Cardiac muscle cell (in vitro differentiated cells and primary cell): ENCODE measurements around the gene FRS3. TPM values are rescaled to one million over a fixed set of nuclear protein-coding genes. Genes with fewer than 3 reads are reported as not detected.
A peak's percentile ranks its signal among the peaks of the same experiment; 100 is the strongest.
"Not testable (repeated sequence)": the region's sequence is repeated elsewhere in the genome, so short reads cannot be mapped to it uniquely, and the experiment has no call there.

Experiments used
- DNase-seq, 2 donors: peaks; one replicate each; pipeline versions ENCODE4 v3.0.0 to v3.0.0-alpha.2; 2010 to 2017; ENCODE audit warnings: low read depth in 1 of 2, low spot score in 1 of 2
- H3K27ac ChIP-seq: fragments of 200-600 bp; sonication (generic); 2 replicates; pipeline ENCODE4 v1.5.1; 2016
- H3K27me3 ChIP-seq: fragments of 200-600 bp; sonication (generic); 2 replicates; pipeline ENCODE4 v1.6.0; 2016; ENCODE audit warnings: control low read depth
- H3K36me3 ChIP-seq: fragments of 200-600 bp; sonication (generic); 2 replicates; pipeline ENCODE4 v1.5.1; 2016; ENCODE audit warnings: control low read depth
- H3K4me1 ChIP-seq: fragments of 200-600 bp; sonication (generic); 2 replicates; pipeline ENCODE4 v1.8.1; 2017; ENCODE audit warnings: low read depth, mild to moderate bottlenecking, mixed run types
- H3K4me3 ChIP-seq: fragments of 200-600 bp; sonication (generic); 2 replicates; pipeline ENCODE4 v1.5.1; 2016; ENCODE audit warnings: mild to moderate bottlenecking
- H3K9me3 ChIP-seq: fragments of 200-600 bp; sonication (generic); 2 replicates; pipeline ENCODE4 v1.5.1; 2017; ENCODE audit warnings: low read depth, mild to moderate bottlenecking, control low read depth
- CTCF ChIP-seq: IDR thresholded peaks from 2 replicates; pipeline ENCODE4 v1.5.1; 2012; ENCODE audit warnings: low read depth, mild to moderate bottlenecking, low read length
- polyA plus RNA-seq: library from polyadenylated mRNA; unstranded; fragments of >200 nt; fragmentation: Nextera tagmentation; extraction: Ambion mirVana; gene quantifications from 2 replicates; pipeline ENCODE4 v1.2.1, GENCODE V29; 2016
- total RNA-seq: library from RNA; depleted of rRNA; stranded (reverse); fragments of >200 nt; gene quantifications from 2 replicates; pipeline ENCODE4 v1.2.3, GENCODE V29; 2016

The FRS3 gene
- total and polyA plus RNA-seq, 2 experiments from 2014 or later, result 24.7 to 25.3 TPM

- Histone ChIP-seq H3K36me3 (peaks cover 28% of the 10 kb centered on the region), H3K27ac (no peak overlapping the region), H3K4me1 (peaks cover 23% of the 10 kb centered on the region), H3K9me3 (no peaks in the 10 kb centered on the region), H3K4me3 (no peak overlapping the region), H3K27me3 (no peaks in the 10 kb centered on the region)
- no peak for TF ChIP-seq CTCF
- no peak for DNase-seq
Observed at GRCh38 chr6:41770381-41771057, 9.2 kb downstream of the FRS3 start.

- H3K27ac ChIP-seq, result peak overlapping the region; percentile 10
Observed at GRCh38 chr6:41769376-41769775, 10.3 kb downstream of the FRS3 start.

DNA sequence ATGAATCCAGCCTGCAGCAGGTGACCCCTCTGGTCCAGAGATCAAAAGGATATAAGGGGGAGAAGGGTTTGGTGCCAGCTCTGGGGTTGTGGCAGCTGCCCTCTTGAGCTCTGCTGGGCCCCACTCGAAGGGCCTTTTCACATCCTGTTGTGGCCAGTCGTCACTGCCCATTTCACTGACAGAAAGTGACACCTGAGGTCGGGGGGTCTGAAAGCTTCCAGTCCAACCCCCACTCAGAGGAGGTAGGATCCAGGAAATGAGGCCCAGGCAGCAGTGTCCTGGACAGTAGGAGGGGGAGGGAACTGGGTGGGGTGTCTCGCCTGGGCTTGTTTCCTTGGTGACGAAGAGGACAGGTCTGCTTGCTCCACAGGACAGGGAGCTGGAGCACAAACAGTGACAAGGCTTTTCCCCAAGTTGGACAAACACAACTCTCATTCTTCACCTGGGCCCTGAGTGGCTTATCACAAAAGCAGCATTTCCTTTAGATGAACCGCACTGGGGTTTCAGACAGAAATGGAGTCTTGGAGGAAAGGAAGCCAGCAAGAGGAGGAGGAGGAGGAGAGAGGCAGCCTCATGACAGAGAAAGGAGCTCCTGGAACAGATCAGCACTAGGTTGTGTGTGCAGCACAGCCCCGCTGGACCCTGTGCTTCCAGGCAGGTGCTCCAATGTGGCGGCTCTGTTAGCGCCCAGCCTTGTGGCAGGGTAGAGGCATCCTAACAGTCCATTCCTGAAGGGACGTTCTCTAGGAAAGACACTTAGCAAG lies 11.0 kb downstream of the FRS3 start:
- TF ChIP-seq CTCF, result no peak
- no peaks in the 10 kb centered on the region for H3K27me3 ChIP-seq
- peaks cover 15% of the 10 kb centered on the region for H3K36me3 ChIP-seq
- peaks cover 23% of the 10 kb centered on the region for H3K4me1 ChIP-seq
- no peak overlapping the region for H3K4me3 ChIP-seq
- H3K9me3 ChIP-seq, result no peaks in the 10 kb centered on the region
- DNase-seq, result no peak
- H3K27ac ChIP-seq, result peak overlapping the region; percentile 10

More at GRCh38 chr6:41769376-41769775, 10.3 kb downstream of the FRS3 start:
- no peak for DNase-seq
- TF ChIP-seq CTCF, result no peak
- Histone ChIP-seq H3K4me1 (peaks cover 23% of the 10 kb centered on the region), H3K27me3 (no peaks in the 10 kb centered on the region), H3K36me3 (peaks cover 17% of the 10 kb centered on the region), H3K4me3 (no peak overlapping the region), H3K9me3 (no peaks in the 10 kb centered on the region)

DNA sequence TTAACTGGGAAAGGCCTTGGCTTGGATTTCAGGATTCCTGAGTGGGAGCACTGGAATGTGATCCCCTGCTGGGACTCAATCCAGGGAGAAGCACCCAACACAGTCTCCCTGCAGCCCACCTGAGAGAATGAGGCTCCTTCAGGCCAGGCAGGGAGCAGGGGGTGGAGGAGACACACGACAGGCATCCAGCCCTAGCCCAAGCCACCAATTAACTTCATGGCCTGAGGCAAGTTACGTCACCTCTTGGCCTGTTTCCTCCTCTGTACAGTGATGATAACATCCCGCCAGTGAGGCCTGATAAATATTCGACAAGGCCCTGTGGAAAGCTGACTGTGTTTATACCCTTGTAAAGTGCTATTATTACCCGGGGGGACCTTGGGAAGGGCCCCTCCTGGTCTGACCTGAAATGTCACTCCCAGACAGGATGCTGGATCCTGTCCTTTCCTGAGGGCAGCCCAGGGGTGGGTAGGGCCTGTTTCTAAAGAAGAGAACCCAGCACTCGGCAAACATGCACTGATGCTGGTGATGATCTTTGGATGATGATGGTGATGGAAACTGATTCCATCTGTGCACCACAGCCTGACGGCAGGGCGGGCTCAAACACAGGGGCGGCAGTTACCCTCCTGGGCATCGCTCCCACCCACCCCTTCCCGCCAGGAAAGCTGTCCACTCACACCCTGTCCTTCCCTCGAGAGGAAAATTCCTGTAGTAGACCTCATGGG lies 12.4 kb downstream of the FRS3 start:
- peaks cover 23% of the 10 kb centered on the region for H3K4me1 ChIP-seq
- DNase-seq, result peak; percentile 36 to 87

GRCh38 chr6:41766043-41766664 lies 13.5 kb downstream of the FRS3 start:
- not testable (repeated sequence) for H3K36me3 ChIP-seq, H3K27me3 ChIP-seq, DNase-seq, H3K4me3 ChIP-seq, H3K27ac ChIP-seq, H3K9me3 ChIP-seq
- peaks cover 23% of the 10 kb centered on the region for H3K4me1 ChIP-seq

More for the DNA sequence above, 12.4 kb downstream of the FRS3 start:
- TF ChIP-seq CTCF, result no peak
- Histone ChIP-seq H3K4me3 (no peak overlapping the region), H3K36me3 (peaks cover 11% of the 10 kb centered on the region), H3K9me3 (no peaks in the 10 kb centered on the region), H3K27me3 (no peaks in the 10 kb centered on the region), H3K27ac (peak overlapping the region; percentile 63)
